HG02943 (cell line): ENCODE results near the gene TFE3.

ENCODE experiments used
- ATAC-seq: cut with Tn5 transposase; IDR thresholded peaks from one replicate; pipeline ENCODE4 v1.9.1; 2021; ENCODE audit warnings: mild to moderate bottlenecking, low read depth, moderate library complexity; ENCODE audit not compliant: unreplicated experiment

Gene TFE3

DNA sequence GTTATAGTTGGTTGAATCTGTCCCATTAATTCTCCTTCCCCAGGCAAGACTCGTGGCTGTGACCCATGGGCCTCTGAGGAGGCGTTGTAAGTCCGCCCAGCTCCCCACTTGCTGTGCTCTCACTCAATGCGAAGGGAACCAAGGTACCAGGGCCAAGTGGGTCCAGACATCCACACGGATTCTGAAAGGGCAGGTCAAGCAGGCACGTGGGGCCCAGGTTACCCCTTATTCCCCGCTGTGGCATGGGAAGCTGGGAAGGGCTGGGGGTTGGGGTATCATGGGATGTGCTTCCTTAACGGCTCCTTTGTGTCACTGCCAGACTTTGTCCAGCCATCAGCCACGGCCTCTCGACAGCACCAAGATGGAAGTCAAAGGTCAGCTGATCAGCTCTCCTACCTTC lies 18.8 kb upstream of the TFE3 start:
- ATAC-seq: no peak

GRCh38 chrX:49061490-49061889 lies 18.3 kb upstream of the TFE3 start:
- no peak for ATAC-seq

- ATAC-seq: no peak
These were observed 17.8 kb upstream of the TFE3 start for GRCh38 chrX:49060914-49061313.

DNA sequence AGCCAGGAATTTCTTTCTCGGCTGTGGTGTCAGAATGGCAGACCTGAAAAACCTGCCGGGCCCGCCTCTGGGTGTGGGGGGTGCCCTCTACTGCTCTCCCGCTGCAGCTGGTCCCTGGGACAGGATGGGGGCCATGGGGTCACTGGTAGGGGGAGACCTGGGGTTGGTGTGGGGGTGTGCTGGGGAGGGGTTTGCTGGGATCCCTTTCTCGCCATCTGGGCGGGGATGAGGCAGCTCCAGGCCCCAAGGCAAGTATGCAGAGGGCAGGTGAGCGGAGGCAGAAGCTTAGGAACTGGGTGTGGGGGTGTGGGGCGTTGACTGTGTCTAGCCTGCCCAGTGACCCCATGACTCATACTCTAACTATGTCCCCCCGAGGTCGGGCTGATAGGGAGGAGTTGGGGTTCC lies 16.5 kb upstream of the TFE3 start:
- ATAC-seq: no peak

- ATAC-seq: no peak
These were observed 16.0 kb upstream of the TFE3 start for GRCh38 chrX:49059201-49059600.

DNA sequence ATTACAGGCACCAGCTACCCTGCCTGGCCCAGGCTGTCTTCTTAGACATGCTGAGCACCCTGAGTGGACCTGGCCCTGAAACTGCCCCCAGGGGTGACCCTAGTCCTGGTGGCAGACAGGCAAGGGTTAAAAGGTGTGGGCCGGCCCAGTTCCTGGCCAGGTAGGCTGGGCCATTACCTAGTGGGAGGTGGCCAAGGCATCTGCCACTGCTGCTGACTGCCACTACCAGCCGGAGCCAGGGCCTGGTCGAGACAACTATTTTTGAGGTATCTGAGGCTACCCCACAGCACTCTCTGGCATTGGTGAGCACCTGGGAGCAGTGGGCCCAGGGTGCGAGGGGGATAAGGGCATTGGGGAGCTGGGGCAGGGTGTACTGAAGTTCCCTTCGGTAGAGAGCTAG lies 15.6 kb upstream of the TFE3 start, which contains the start of gene CCDC120:
CCDC120 (plus strand) TSS at position 206 of the 400 bp plus-strand sequence. CDS start 3,043 bp downstream, outside the sequence.
- ATAC-seq: no peak

DNA sequence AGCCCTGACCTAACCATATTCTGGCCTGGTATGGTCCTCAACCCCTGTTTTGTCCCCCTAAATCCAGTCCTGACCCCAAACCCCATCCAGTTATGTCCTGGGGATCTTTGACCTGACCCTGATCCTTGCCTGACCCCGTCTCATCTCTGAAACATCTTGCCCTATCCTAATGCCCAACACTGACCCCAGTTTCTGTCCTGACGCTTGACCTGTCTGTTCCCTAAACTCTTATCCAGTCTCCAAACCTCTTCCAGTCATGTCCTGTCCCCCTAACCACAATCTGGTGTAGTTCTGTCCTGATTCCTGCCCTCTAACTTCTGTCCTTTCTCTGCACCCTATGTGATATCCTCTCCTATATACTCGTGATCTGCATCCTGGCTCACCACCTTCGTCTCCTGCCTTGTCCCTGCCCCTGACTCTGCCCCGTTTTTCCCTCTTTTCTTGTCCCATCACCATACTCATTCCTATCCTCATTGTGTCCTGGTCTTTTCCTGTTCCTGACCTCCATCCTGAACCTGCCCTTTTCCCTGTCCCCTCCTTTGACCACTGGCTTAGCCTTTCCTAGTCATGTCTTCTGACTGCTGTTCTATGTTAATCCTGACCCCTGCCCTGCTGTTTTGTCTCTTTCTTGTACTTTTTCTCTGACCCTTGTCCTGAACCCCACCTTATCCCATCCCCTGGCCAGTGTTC lies 11.1 kb upstream of the TFE3 start:
- ATAC-seq: no peak

- no peak for ATAC-seq
These were observed 10.3 kb upstream of the TFE3 start for GRCh38 chrX:49053223-49054072.

DNA sequence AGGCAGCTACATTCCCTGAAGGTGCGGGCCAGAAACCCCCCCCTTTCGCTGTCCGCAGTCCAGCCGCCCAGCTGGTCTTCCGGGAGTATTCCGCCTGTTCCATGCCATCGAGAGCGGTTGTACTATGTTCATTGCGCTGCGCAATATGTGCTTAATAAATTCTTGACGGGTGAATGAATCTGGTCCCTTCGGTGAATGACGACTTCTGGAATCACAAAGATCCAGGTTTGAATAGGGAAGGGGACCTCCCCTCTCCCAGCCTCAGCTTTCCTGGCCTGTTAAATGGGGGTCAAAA lies 777 bp upstream of the TFE3 start:
- ATAC-seq: no peak

DNA sequence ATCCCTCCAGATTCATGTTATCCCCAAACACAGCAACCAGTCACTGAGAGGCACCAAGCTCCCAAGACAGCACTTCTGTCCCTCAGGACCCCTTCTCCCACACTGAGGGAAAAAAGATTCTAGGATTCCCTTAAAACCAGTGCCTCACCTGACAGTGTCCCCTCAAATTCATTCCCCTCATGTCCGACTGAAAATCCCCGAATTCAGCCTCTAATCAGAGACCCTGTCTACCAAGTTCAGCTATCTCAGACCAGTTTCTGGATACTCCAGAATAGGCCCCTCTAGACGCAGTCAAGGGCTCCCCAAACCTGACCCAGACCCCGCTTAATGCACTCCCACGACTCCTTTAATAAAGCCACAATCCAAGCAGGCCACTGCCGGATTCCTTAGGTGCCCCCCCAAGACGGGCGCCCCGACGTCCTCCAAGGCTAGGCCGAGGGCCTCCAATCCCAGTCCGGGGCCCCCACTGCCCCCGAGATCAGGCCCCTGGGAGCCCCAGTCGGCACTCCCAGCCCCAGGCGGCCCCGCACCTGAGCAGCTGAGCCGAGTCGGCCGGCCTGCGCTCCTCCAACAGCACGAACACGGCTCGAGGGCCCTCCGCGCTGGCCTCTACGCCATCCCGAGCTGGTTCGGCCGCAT lies 457 bp downstream of the TFE3 start:
- no peak for ATAC-seq

GRCh38 chrX:49041744-49042580 lies 1.2 kb downstream of the TFE3 start:
- ATAC-seq: no peak

GRCh38 chrX:49040376-49040955 lies 2.7 kb downstream of the TFE3 start:
- no peak for ATAC-seq

DNA sequence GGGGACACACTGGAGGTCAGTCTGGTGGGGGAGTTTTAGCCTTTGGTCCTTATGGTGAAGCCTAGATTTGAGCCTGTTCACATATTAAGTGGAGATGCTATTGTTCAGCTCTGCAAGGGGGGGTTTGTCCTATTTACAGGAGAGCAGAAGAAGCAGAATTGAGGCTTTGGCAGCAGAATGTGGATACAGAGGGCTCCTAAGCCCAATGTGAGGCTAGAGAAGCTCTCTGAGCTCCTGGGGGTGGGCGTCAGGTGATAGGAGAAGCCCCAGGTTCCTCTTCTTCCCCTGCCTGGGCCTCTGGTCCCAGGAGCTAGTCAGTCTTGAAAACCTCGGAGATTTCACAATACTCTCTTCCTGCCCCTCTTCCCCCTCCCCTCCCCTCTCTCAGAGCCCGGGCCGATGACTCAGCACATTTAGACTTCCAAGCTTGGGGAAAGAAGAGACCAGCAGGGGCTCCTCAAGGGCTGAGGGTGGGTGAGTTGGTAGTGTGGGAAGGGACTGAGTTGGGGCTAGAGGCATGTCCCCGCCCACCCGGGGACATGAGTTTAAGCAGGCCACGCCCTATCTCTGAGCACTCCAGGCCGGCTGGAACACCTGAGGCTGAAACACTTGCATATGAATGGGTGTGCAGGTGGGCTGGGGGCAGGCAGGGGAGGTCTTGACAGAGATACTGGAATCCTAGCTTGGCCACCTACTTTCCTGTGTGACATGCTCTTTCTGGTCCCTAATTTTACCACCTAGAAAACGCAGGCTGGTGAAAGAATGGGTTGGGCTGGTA lies 3.4 kb downstream of the TFE3 start:
- no peak for ATAC-seq

GRCh38 chrX:49037883-49038475 lies 5.2 kb downstream of the TFE3 start:
- ATAC-seq: no peak

- ATAC-seq: no peak
These were observed 12.9 kb downstream of the TFE3 start for GRCh38 chrX:49030283-49030682.

DNA sequence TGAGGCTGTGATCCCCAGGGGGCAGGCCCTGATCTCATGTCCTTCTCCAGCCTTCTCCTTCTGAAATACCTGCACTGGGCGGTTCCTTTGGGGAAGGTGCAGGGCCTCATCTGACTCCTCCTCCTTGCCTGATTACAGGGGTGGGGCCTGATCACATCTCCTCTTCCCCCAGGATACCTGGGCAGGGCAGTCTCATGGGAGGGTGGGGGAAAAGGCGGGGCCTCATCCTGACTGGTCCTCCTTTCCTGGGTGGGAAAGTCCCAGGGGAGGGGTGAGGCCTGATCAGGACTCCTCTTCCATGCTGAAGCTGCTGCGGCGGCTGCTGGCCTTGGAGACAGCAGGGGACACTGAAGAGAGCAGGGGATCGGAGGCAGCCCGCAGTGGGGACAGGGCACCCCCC lies 13.3 kb downstream of the TFE3 start:
- no peak for ATAC-seq

- no peak for ATAC-seq
These were observed 23.4 kb downstream of the TFE3 start for GRCh38 chrX:49019599-49020249.

GRCh38 chrX:49019050-49019449 lies 24.1 kb downstream of the TFE3 start:
- ATAC-seq: no peak

DNA sequence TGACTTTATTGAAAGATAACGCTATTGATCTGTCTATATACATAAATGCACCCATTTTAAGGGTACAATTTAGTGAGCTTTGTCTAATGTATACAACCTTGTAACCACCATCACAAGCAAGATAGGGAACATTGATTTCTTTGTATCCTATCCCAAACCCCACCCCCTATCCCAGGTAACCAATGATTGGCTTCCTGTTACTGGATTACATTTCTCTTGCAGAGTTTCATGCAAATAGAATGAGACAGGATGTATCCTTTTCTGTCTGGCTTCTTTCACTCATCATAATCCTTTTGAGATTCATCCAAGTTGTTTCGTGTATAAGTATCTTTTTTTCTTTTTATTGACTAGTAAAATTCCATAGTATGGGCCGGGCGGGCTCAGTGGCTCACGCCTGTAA lies 39.5 kb downstream of the TFE3 start:
- ATAC-seq: no peak
